Hypothalamus (tissue), 51 donors: ENCODE measurements around the gene TMEM232.
"Not testable (repeated sequence)": the region's sequence is repeated elsewhere in the genome, so short reads cannot be mapped to it uniquely, and the experiment has no call there.

Source experiments
- DNase-seq, 51 donors: peaks; one replicate each; lab custom pipeline; 2025; lab: John Stamatoyannopoulos, UW

Gene TMEM232

GRCh38 chr5:110716247-110717245 lies 9.9 kb downstream of the TMEM232 start:
- DNase-seq: peak in 4 of 51 donors; percentile 1 to 26 (median 8)

- DNase-seq: peak in 4 of 51 donors; percentile 1 to 27 (median 18)
Observed at GRCh38 chr5:110707260-110707844, 19.1 kb downstream of the TMEM232 start.

- DNase-seq: no peak
Observed at GRCh38 chr5:110705349-110705748, 21.1 kb downstream of the TMEM232 start.

GRCh38 chr5:110703481-110703880 lies 23.0 kb downstream of the TMEM232 start:
- DNase-seq: no peak

GRCh38 chr5:110702704-110703103 lies 23.8 kb downstream of the TMEM232 start:
- no peak for DNase-seq

- no peak for DNase-seq
Observed at GRCh38 chr5:110702300-110702699, 24.2 kb downstream of the TMEM232 start.

- not testable (repeated sequence) for DNase-seq
Observed at GRCh38 chr5:110692669-110693068, 33.8 kb downstream of the TMEM232 start.

GRCh38 chr5:110690587-110690986 lies 35.9 kb downstream of the TMEM232 start:
- DNase-seq: not testable (repeated sequence)

- DNase-seq: no peak
Observed at GRCh38 chr5:110687485-110687884, 39.0 kb downstream of the TMEM232 start.

GRCh38 chr5:110686270-110686669 lies 40.2 kb downstream of the TMEM232 start:
- no peak for DNase-seq

GRCh38 chr5:110681953-110682352 lies 44.5 kb downstream of the TMEM232 start:
- no peak for DNase-seq

GRCh38 chr5:110681109-110681508 lies 45.4 kb downstream of the TMEM232 start:
- DNase-seq: no peak

- not testable (repeated sequence) for DNase-seq
Observed at GRCh38 chr5:110676554-110676953, 49.9 kb downstream of the TMEM232 start.

GRCh38 chr5:110665184-110665726 lies 61.2 kb downstream of the TMEM232 start:
- DNase-seq: no peak

GRCh38 chr5:110663525-110663924 lies 62.9 kb downstream of the TMEM232 start:
- DNase-seq: no peak

GRCh38 chr5:110658006-110658405 lies 68.5 kb downstream of the TMEM232 start:
- DNase-seq: no peak

- no peak for DNase-seq
Observed at GRCh38 chr5:110653231-110653970, 73.1 kb downstream of the TMEM232 start.

GRCh38 chr5:110651507-110651906 lies 75.0 kb downstream of the TMEM232 start:
- no peak for DNase-seq

GRCh38 chr5:110644357-110644756 lies 82.1 kb downstream of the TMEM232 start:
- no peak for DNase-seq

- DNase-seq: no peak
Observed at GRCh38 chr5:110638970-110639902, 87.2 kb downstream of the TMEM232 start.
